HG03439 (cell line): ENCODE data around the gene PARP12.
"Not testable (repeated sequence)": the region's sequence is repeated elsewhere in the genome, so short reads cannot be mapped to it uniquely, and the experiment has no call there.

Experiments
- ATAC-seq: cut with Tn5 transposase; IDR thresholded peaks from one replicate; pipeline ENCODE4 v1.9.1; 2021; ENCODE audit warnings: mild to moderate bottlenecking, moderate library complexity; ENCODE audit not compliant: unreplicated experiment

The PARP12 gene, protein sequence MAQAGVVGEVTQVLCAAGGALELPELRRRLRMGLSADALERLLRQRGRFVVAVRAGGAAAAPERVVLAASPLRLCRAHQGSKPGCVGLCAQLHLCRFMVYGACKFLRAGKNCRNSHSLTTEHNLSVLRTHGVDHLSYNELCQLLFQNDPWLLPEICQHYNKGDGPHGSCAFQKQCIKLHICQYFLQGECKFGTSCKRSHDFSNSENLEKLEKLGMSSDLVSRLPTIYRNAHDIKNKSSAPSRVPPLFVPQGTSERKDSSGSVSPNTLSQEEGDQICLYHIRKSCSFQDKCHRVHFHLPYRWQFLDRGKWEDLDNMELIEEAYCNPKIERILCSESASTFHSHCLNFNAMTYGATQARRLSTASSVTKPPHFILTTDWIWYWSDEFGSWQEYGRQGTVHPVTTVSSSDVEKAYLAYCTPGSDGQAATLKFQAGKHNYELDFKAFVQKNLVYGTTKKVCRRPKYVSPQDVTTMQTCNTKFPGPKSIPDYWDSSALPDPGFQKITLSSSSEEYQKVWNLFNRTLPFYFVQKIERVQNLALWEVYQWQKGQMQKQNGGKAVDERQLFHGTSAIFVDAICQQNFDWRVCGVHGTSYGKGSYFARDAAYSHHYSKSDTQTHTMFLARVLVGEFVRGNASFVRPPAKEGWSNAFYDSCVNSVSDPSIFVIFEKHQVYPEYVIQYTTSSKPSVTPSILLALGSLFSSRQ

GRCh38 chr7:140062528-140063299, at the start of gene PARP12:
Gene PARP12 (minus strand): TSS chr7:140062951. CDS start chr7:140062847, 104 bp downstream.
- peak; percentile 97 for ATAC-seq

DNA sequence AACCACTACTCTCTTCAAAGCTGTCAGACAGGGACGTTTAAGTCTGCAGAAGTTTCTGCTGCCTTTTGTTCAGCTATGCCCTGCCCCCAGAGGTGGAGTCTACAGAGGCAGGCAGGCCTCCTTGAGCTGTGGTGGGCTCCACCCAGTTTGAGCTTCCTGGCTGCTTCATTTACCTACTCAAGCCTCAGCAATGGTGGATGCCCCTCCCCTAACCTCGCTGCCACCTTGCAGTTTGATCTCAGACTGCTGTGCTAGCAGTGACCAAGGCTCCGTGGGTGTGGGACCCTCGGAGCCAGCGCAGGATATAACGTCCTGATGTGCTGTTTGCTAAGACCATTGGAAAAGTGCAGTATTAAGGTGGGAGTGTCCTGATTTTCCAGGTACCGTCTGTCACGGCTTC, 46.0 kb upstream of the PARP12 start:
- not testable (repeated sequence) for ATAC-seq

DNA sequence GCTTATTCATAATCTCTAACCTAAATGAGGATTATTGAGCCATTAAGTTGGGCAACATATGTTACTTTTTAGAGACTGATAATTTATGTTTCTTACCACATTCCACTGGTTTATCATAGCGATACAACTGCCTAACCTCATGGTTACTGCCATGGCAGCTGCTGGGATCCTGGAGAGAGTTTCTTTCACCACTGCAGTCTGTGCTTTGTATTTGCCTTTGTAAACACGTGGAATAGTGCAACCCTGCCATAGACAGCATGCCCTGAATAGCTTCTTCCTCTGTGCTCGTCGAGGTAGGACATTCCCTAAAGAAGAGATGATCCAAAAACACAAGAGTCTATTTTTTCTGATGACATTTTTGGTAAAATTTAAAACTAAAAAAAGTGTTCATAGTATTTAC, 33.7 kb upstream of the PARP12 start:
- ATAC-seq: no peak

DNA sequence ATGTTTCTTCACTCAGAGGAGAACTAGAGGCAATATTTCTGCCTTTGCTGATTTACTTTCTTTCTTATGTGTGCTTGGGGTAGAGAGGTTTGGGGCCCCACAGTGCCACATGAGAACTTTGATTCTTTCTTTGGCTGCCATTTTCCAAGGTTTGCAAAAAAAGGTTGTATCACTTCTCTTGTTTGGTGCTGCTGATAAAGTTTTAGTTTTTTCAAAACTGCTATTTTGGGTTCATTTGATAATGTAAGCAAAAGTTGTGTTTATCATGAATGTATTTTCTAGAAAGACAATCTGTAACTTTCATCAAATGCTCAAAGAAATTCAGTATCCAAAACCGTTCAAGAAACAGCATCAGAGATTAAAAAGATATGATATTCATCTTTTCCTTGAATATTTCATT, 30.6 kb upstream of the PARP12 start:
- no peak for ATAC-seq

GRCh38 chr7:140085447-140085846, 22.7 kb upstream of the PARP12 start:
- ATAC-seq: no peak

DNA sequence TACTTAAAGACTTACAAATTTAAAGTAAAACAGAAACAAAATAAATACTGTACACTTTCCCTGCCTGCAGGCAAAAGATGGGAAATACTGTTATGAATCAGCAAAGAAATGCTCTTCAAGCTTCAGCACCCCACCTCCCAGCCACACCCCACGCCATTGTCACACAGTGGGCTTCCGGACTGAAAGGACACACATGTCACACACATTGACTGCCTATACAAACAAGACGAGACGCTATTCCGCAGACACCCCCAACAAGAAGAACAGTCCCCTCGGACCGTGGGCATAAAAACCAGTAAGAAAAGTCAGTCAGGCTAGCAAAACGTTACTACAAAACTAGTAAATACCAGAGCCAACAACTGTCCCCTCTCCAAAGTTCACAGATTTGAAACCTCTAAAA, 22.2 kb upstream of the PARP12 start:
- ATAC-seq: peak; percentile 82

- no peak for ATAC-seq
These were observed 21.4 kb upstream of the PARP12 start for GRCh38 chr7:140084142-140084655.

DNA sequence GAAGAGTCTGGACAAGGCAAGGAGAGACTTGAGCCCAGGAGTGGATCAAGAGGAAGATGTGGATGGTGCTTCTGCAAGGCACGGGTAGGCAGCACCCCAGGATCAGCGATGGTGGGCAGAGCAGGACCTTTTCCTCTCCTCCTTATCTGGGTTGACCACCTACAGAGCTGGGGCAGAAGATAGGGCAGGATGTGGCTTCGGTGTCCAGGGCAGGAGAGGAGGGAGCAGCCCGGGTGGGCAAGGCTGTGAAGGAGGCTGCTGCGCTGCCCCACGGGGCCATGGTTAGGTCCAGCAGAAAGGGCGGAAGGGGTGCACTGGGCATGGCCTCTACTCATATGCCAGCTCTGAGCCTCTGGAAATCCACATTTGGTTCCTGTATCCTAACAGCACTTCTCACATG, 20.0 kb upstream of the PARP12 start:
- ATAC-seq: no peak

GRCh38 chr7:140081774-140082425, 19.1 kb upstream of the PARP12 start:
- ATAC-seq: no peak

DNA sequence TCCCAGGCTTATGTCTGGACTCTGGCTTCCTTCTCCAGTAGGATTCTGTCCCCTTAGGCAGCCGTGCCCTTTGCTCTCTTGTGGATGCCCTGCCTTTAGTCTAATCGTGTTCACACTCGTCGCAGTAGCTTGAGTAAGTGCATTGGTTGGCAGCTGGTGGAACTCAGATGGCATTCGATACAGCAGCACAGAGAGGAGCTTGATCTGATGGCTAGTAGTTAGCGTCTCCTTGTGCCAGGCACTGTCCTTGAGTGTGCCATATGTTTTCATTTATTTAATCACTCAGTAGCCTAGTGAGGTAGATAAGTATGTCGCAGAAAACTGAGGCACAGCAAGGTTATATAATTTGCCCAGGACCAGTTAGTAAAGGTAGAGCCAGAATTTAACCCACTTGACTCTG, 18.2 kb upstream of the PARP12 start:
- no peak for ATAC-seq

GRCh38 chr7:140079121-140079536, 16.4 kb upstream of the PARP12 start:
- no peak for ATAC-seq

- ATAC-seq: no peak
These were observed 15.6 kb upstream of the PARP12 start for GRCh38 chr7:140078392-140078791.

DNA sequence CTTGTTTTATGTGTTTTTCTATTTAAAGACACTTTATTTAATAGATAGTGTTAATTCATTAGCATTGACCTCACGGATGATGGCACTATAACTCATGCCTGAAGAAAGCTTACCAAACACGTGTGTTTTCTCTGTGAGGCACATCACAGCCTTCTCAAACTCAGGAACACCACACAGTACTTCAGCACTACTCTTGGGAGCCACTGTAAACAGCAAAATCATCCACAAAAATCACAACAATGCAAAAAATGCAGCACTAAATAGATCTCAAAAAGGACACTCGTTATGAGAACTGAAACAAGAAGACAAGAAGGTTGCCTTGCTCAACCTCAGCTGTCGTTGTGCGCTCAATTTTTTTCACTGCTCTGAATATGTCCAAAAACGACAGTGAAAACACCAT, 12.0 kb upstream of the PARP12 start:
- ATAC-seq: no peak

- ATAC-seq: no peak
These were observed 7.8 kb upstream of the PARP12 start for GRCh38 chr7:140070546-140070945.

- no peak for ATAC-seq
These were observed 6.7 kb upstream of the PARP12 start for GRCh38 chr7:140069298-140069949.

- ATAC-seq: no peak
These were observed 5.3 kb upstream of the PARP12 start for GRCh38 chr7:140068033-140068432.

- no peak for ATAC-seq
These were observed 4.3 kb upstream of the PARP12 start for GRCh38 chr7:140067052-140067451.

DNA sequence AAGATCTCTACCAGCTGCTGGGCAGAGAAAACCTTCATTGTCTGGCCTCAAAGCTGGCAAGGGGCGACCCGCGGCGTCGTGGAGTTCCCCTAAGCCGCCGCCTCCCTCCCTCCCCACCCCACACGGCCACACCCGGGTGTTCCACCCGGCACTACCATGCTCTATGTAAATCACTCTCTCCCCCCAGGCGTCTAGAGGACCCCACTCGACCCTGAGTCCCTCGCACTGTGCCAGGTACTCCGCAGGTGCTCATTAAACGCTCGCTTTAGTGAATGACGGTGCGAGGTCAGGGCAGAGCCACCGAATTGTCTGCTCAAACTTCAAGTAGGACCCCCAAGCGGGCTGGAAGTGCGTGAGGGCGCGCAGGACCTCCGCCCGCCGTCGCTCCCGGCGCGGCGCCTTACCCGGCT, 628 bp downstream of the PARP12 start:
- ATAC-seq: peak; percentile 25

- no peak for ATAC-seq
These were observed 1.2 kb downstream of the PARP12 start for GRCh38 chr7:140061607-140061930.

DNA sequence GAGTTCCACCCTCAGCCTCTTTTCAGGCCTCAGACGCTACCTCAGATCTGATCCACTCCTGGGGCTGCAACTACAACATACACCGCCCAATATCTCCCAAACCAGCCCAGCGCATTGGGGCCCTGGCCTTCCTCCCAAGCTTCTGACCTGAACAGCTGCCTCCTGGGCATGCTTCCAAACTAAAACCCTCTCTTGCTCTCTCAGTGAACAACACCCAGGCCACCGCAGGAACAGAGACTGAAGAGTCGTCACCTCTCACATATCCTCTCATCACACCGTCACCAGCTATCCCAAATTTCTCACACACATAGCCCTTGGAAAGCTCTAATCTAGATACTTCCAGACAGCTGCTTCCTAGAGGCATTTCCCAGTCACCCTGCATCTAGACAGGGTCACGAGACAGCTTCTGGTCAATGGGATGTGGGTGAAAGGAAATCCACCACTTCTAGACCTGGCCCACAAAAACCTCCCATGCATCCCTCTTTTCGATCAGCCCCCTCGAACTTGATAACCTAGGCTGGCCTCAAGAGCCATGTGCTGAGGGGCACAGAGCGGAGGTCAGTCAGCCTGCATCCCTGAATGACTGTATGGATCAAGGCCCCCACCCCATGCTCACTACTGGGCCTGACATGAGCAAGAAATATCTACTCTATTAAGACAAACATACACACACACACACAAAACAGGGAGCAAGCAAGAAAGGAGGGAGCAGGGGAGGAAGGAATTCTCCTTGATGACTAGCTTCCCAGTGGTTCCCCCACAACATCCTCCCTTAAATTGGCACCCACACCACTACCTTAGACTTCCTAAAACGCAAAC, 1.8 kb downstream of the PARP12 start:
- ATAC-seq: no peak
